GM12878 (cell line): ENCODE results near the gene BATF3. TPM values are rescaled to one million over a fixed set of nuclear protein-coding genes. Genes with fewer than 3 reads are reported as not detected.

ENCODE experiments used
- BACH1 ChIP-seq: fragments of 450-650 bp; IDR thresholded peaks from 2 replicates; pipeline ENCODE4 v1.6.1; 2017; ENCODE audit warnings: mild to moderate bottlenecking, borderline replicate concordance
- GABPA ChIP-seq: IDR thresholded peaks from 2 replicates; pipeline ENCODE4 v1.6.1; 2014; ENCODE audit warnings: antibody characterized with exemption, low read depth, mild to moderate bottlenecking, inconsistent platforms
- HDGF ChIP-seq: fragments of 450-650 bp; IDR thresholded peaks from 2 replicates; pipeline ENCODE4 v1.6.1; 2016; ENCODE audit warnings: antibody characterized with exemption
- IKZF1 ChIP-seq: fragments of 450-650 bp; conservative IDR thresholded peaks from 2 replicates; pipeline ENCODE4 v1.6.1; 2017; ENCODE audit warnings: antibody characterized with exemption, mild to moderate bottlenecking
- JUNB ChIP-seq: IDR thresholded peaks from 2 replicates; pipeline ENCODE4 v1.6.1; 2016; ENCODE audit warnings: antibody characterized with exemption, mild to moderate bottlenecking
- JUND ChIP-seq: IDR thresholded peaks from 2 replicates; pipeline ENCODE4 v1.6.1; 2012; ENCODE audit warnings: low read depth, mild to moderate bottlenecking, low read length, improper control_type of control experiment, moderate library complexity
- NR2C1 ChIP-seq: fragments of 450-650 bp; IDR thresholded peaks from 2 replicates; pipeline ENCODE4 v1.6.1; 2017; ENCODE audit warnings: antibody characterized with exemption, mild to moderate bottlenecking, moderate library complexity
- PAX5 ChIP-seq: IDR thresholded peaks from 2 replicates; pipeline ENCODE4 v1.6.1; 2011; ENCODE audit warnings: low read depth, low read length, borderline replicate concordance
- PAX8 ChIP-seq: fragments of 450-650 bp; IDR thresholded peaks from 2 replicates; pipeline ENCODE4 v1.6.1; 2017; ENCODE audit warnings: mild to moderate bottlenecking, moderate library complexity
- POU2F2 ChIP-seq: IDR thresholded peaks from 3 replicates; pipeline ENCODE4 v1.6.1; 2011; ENCODE audit warnings: low read depth, mild to moderate bottlenecking, low read length, borderline replicate concordance
- RUNX3 ChIP-seq: IDR thresholded peaks from 2 replicates; pipeline ENCODE4 v1.6.1; 2012; ENCODE audit warnings: low read length, inconsistent platforms
- SIN3A ChIP-seq: IDR thresholded peaks from 2 replicates; pipeline ENCODE4 v1.6.1; 2012; ENCODE audit warnings: low read depth, low read length, improper control_type of control experiment
- SMARCA5 ChIP-seq: fragments of 450-650 bp; IDR thresholded peaks from 2 replicates; pipeline ENCODE4 v1.6.1; 2017; ENCODE audit warnings: mild to moderate bottlenecking
- SMC3 ChIP-seq: IDR thresholded peaks from 2 replicates; pipeline ENCODE4 v1.6.1; 2011; ENCODE audit warnings: low read length, improper control_type of control experiment, borderline replicate concordance
- TCF3 ChIP-seq: IDR thresholded peaks from 2 replicates; pipeline ENCODE4 v1.6.1; 2012; ENCODE audit warnings: low read depth, mild to moderate bottlenecking, low read length, borderline replicate concordance; ENCODE audit not compliant: insufficient read depth
- WRNIP1 ChIP-seq: IDR thresholded peaks from 2 replicates; pipeline ENCODE4 v1.6.1; 2011; ENCODE audit warnings: low read depth, low read length, improper control_type of control experiment, borderline replicate concordance
- YY1 ChIP-seq: IDR thresholded peaks from 2 replicates; pipeline ENCODE4 v1.6.1; 2011; ENCODE audit warnings: low read depth, mild to moderate bottlenecking, low read length
- polyA plus RNA-seq, 11 experiments: library from polyadenylated mRNA; depleted of rRNA in 4 of 11; unstranded in 6 of 11; stranded (reverse) in 5 of 11; fragments of >200 nt; fragmentation: Nextera tagmentation in 4 of 11; fragmentation: Illumina TruSeq in 1 of 11; extraction: Ambion mirVana in 4 of 11; extraction: Trizol in 1 of 11; gene quantifications; 1 replicate in 1 of 11; 2 replicates in 10 of 11; pipeline versions ENCODE4 v1.2.1 to v1.2.3, GENCODE V29; 2011 to 2016; ENCODE audit warnings: inconsistent platforms in 2 of 11, missing spikeins in 2 of 11, low read depth in 1 of 11
- total RNA-seq, 4 experiments: library from RNA; depleted of rRNA in 3 of 4; stranded (reverse); fragments of >200 nt in 3 of 4; fragmentation: Illumina TruSeq in 1 of 4; extraction: Trizol in 1 of 4; gene quantifications; 2 replicates each; pipeline versions ENCODE4 v1.2.1 to v1.2.3, GENCODE V29; 2013 to 2021
- TF ChIP-seq, protein P1 (sequence below): fragments of 450-650 bp; formaldehyde crosslinking; IDR thresholded peaks from 2 replicates; pipeline ENCODE4 v1.5.0; 2022; ENCODE audit warnings: mild to moderate bottlenecking, missing genetic modification characterization
- TF ChIP-seq, protein P2 (sequence below): IDR thresholded peaks from 2 replicates; pipeline ENCODE4 v1.6.1; 2012; ENCODE audit warnings: low read length, inconsistent platforms
- TF ChIP-seq, protein P3 (sequence below): fragments of 450-650 bp; IDR thresholded peaks from 2 replicates; pipeline ENCODE4 v1.6.1; 2017; ENCODE audit warnings: low read depth, mild to moderate bottlenecking, moderate library complexity
- TF ChIP-seq, protein P4 (sequence below): fragments of 150-350 bp; IDR thresholded peaks from 2 replicates; pipeline ENCODE4 v1.6.1; 2016; ENCODE audit warnings: low read depth, low read length
- TF ChIP-seq, protein P5 (sequence below): IDR thresholded peaks from 2 replicates; pipeline ENCODE4 v1.6.1; 2011; ENCODE audit warnings: mild to moderate bottlenecking, low read depth, low read length, moderate library complexity; ENCODE audit not compliant: insufficient replicate concordance

BATF3 gene
- total and polyA plus RNA-seq, 10 of the 15 experiments (the other 5 are each of a cell fraction or from before 2014, with no cell fraction given), result 11.1 to 56.8 (median 30.8) TPM

DNA sequence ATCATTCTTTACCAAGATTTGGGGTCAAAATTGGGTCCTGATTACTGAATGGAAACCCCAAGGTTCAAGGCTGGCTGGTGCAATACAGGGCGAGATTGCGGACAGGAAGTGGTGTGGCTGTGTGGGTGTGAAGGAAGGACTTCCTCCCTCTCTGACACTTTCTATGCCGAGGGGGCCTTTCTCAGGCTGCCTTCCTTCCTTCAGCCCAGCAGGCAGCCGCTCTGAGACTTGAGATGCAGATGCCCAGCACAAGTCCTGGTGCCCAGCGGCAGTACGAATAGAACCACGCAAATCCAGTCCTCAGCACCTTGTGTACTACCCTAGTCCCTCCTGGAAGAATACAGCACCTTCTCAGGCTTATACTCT, 16.3 kb downstream of the BATF3 start (continued):
- TF ChIP-seq, protein P1, sequence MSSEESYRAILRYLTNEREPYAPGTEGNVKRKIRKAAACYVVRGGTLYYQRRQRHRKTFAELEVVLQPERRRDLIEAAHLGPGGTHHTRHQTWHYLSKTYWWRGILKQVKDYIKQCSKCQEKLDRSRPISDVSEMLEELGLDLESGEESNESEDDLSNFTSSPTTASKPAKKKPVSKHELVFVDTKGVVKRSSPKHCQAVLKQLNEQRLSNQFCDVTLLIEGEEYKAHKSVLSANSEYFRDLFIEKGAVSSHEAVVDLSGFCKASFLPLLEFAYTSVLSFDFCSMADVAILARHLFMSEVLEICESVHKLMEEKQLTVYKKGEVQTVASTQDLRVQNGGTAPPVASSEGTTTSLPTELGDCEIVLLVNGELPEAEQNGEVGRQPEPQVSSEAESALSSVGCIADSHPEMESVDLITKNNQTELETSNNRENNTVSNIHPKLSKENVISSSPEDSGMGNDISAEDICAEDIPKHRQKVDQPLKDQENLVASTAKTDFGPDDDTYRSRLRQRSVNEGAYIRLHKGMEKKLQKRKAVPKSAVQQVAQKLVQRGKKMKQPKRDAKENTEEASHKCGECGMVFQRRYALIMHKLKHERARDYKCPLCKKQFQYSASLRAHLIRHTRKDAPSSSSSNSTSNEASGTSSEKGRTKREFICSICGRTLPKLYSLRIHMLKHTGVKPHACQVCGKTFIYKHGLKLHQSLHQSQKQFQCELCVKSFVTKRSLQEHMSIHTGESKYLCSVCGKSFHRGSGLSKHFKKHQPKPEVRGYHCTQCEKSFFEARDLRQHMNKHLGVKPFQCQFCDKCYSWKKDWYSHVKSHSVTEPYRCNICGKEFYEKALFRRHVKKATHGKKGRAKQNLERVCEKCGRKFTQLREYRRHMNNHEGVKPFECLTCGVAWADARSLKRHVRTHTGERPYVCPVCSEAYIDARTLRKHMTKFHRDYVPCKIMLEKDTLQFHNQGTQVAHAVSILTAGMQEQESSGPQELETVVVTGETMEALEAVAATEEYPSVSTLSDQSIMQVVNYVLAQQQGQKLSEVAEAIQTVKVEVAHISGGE, result no peak
- TF ChIP-seq RUNX3 (peak; percentile 97), SMARCA5 (no peak), SIN3A (no peak), PAX8 (no peak), YY1 (0 out of 2 replicates have a peak, but pooled peaks have one; percentile 41), SMC3 (peak; percentile 10; the same call in 1 of the 2 replicates), NR2C1 (no peak), HDGF (no peak), GABPA (peak; percentile 78), WRNIP1 (no peak), POU2F2 (no peak; the same call in 2 of the 3 replicates), PAX5 (peak; percentile 72; the same call in 1 of the 2 replicates), JUNB (no peak), IKZF1 (peak; percentile 95), BACH1 (no peak; the same call in 1 of the 2 replicates), TCF3 (no peak), JUND (no peak)
- TF ChIP-seq, protein P2, sequence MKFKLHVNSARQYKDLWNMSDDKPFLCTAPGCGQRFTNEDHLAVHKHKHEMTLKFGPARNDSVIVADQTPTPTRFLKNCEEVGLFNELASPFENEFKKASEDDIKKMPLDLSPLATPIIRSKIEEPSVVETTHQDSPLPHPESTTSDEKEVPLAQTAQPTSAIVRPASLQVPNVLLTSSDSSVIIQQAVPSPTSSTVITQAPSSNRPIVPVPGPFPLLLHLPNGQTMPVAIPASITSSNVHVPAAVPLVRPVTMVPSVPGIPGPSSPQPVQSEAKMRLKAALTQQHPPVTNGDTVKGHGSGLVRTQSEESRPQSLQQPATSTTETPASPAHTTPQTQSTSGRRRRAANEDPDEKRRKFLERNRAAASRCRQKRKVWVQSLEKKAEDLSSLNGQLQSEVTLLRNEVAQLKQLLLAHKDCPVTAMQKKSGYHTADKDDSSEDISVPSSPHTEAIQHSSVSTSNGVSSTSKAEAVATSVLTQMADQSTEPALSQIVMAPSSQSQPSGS, result no peak; the same call in 1 of the 2 replicates
- TF ChIP-seq, protein P3, sequence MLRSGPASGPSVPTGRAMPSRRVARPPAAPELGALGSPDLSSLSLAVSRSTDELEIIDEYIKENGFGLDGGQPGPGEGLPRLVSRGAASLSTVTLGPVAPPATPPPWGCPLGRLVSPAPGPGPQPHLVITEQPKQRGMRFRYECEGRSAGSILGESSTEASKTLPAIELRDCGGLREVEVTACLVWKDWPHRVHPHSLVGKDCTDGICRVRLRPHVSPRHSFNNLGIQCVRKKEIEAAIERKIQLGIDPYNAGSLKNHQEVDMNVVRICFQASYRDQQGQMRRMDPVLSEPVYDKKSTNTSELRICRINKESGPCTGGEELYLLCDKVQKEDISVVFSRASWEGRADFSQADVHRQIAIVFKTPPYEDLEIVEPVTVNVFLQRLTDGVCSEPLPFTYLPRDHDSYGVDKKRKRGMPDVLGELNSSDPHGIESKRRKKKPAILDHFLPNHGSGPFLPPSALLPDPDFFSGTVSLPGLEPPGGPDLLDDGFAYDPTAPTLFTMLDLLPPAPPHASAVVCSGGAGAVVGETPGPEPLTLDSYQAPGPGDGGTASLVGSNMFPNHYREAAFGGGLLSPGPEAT, result no peak
- TF ChIP-seq, protein P4, sequence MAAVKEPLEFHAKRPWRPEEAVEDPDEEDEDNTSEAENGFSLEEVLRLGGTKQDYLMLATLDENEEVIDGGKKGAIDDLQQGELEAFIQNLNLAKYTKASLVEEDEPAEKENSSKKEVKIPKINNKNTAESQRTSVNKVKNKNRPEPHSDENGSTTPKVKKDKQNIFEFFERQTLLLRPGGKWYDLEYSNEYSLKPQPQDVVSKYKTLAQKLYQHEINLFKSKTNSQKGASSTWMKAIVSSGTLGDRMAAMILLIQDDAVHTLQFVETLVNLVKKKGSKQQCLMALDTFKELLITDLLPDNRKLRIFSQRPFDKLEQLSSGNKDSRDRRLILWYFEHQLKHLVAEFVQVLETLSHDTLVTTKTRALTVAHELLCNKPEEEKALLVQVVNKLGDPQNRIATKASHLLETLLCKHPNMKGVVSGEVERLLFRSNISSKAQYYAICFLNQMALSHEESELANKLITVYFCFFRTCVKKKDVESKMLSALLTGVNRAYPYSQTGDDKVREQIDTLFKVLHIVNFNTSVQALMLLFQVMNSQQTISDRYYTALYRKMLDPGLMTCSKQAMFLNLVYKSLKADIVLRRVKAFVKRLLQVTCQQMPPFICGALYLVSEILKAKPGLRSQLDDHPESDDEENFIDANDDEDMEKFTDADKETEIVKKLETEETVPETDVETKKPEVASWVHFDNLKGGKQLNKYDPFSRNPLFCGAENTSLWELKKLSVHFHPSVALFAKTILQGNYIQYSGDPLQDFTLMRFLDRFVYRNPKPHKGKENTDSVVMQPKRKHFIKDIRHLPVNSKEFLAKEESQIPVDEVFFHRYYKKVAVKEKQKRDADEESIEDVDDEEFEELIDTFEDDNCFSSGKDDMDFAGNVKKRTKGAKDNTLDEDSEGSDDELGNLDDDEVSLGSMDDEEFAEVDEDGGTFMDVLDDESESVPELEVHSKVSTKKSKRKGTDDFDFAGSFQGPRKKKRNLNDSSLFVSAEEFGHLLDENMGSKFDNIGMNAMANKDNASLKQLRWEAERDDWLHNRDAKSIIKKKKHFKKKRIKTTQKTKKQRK, result no peak
- TF ChIP-seq, protein P5, sequence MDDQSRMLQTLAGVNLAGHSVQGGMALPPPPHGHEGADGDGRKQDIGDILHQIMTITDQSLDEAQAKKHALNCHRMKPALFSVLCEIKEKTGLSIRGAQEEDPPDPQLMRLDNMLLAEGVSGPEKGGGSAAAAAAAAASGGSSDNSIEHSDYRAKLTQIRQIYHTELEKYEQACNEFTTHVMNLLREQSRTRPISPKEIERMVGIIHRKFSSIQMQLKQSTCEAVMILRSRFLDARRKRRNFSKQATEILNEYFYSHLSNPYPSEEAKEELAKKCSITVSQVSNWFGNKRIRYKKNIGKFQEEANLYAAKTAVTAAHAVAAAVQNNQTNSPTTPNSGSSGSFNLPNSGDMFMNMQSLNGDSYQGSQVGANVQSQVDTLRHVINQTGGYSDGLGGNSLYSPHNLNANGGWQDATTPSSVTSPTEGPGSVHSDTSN, result no peak
